Measurements from ENCODE around the gene ATP2C2. TPM values are rescaled to one million over a fixed set of nuclear protein-coding genes. Genes with fewer than 3 reads are reported as not detected.

The ATP2C2 gene
- total RNA-seq, 4 donors from 2014 or later, result 12.9 to 26.9 (median 18.6) TPM

DNA sequence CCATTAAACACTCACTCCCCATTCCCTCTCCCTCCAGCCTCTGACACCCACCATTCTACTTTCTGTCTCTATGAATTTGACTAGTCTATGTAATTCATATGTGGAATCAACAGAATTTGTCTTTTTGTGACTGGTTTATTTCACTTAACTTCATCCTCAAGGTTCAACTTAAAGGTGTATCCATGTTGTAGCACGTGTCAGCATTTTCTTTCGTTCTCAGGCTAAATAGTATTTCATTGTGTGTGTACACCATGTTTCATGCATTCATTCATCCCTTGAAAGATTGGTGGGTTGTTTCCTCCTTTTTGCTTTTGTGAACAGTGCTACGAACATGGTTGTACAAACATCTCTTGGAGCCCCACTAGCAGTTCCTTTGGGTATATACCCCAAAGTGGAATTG lies 36.0 kb downstream of the ATP2C2 start:
- H3K36me3 ChIP-seq, result no peaks in the 10 kb centered on the region
- no peak overlapping the region for H3K4me3 ChIP-seq (replicated peaks in 1 of 3)
- no peak overlapping the region for H3K27ac ChIP-seq
- no peaks in the 10 kb centered on the region for H3K9me3 ChIP-seq
- DNase-seq, result no peak
- TF ChIP-seq, protein P1, sequence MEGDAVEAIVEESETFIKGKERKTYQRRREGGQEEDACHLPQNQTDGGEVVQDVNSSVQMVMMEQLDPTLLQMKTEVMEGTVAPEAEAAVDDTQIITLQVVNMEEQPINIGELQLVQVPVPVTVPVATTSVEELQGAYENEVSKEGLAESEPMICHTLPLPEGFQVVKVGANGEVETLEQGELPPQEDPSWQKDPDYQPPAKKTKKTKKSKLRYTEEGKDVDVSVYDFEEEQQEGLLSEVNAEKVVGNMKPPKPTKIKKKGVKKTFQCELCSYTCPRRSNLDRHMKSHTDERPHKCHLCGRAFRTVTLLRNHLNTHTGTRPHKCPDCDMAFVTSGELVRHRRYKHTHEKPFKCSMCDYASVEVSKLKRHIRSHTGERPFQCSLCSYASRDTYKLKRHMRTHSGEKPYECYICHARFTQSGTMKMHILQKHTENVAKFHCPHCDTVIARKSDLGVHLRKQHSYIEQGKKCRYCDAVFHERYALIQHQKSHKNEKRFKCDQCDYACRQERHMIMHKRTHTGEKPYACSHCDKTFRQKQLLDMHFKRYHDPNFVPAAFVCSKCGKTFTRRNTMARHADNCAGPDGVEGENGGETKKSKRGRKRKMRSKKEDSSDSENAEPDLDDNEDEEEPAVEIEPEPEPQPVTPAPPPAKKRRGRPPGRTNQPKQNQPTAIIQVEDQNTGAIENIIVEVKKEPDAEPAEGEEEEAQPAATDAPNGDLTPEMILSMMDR (IDR thresholded peaks at IDR 0.05), result no peak
- TF ChIP-seq POLR2A (IDR thresholded peaks at IDR 0.05), result no peak
- no peaks in the 10 kb centered on the region for H3K4me1 ChIP-seq
- intact Hi-C loops (cut with DNase I), result no loop called here
- H3K27me3 ChIP-seq, result no peaks in the 10 kb centered on the region
- WGBS, 2 donors, result 93 to 94% methylated on average over 3 of the region's 3 CpGs

DNA sequence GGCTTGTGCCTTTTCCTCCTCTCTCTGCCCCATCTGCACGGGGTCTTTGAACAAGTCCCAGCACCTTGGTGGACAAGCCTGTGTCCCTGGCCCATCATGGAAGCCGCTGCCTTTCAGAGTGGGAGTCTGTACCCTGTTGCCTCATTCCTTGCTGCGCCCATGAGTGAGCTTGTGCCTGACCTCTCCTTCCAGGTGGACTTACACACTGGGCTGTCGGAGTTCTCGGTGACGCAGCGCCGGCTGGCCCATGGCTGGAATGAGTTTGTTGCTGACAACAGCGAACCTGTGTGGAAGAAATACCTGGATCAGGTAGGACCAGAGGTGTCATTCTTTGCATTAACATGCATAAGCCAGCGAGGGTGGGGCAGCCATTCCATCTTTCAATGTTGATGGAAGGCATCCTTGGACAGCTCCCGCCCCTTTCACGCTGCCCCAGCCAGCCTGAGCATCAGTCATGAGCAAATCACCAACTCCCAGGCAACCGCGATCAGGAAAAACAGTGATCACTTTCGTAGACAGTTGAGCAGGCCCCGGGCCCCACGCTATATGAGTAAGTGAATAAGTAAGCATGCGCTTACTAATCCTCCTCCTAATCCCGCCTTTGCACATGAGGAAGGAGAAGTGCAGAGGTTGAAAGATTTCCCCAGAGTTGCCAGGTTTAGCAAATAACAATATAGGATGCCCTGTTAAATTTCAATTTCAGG lies 36.8 kb downstream of the ATP2C2 start:
- Histone ChIP-seq H3K9me3 (no peaks in the 10 kb centered on the region), H3K4me1 (no peaks in the 10 kb centered on the region), H3K27ac (no peak overlapping the region), H3K4me3 (replicated peaks in 1 of 3) (no peak overlapping the region), H3K36me3 (no peaks in the 10 kb centered on the region), H3K27me3 (no peaks in the 10 kb centered on the region)
- DNase-seq, result no peak
- intact Hi-C loops (cut with DNase I), result no loop called here
- TF ChIP-seq, protein P1 (IDR thresholded peaks at IDR 0.05), result no peak
- no peak for TF ChIP-seq POLR2A (IDR thresholded peaks at IDR 0.05)
- 92 to 95% methylated on average over 18 to 19 of the region's 19 CpGs for WGBS, 2 donors

- DNase-seq, result no peak
- Histone ChIP-seq H3K4me1 (no peaks in the 10 kb centered on the region), H3K4me3 (replicated peaks in 1 of 3) (no peak overlapping the region), H3K9me3 (no peaks in the 10 kb centered on the region), H3K36me3 (no peaks in the 10 kb centered on the region), H3K27ac (no peak overlapping the region), H3K27me3 (no peaks in the 10 kb centered on the region)
- no peak for TF ChIP-seq POLR2A (IDR thresholded peaks at IDR 0.05)
- TF ChIP-seq, protein P1 (IDR thresholded peaks at IDR 0.05), result no peak
- 81 to 88% methylated on average over 16 of the region's 16 CpGs for WGBS, 2 donors
- intact Hi-C loops (cut with DNase I), result no loop called here
Observed at GRCh38 chr16:84406006-84406963, 37.9 kb downstream of the ATP2C2 start.

DNA sequence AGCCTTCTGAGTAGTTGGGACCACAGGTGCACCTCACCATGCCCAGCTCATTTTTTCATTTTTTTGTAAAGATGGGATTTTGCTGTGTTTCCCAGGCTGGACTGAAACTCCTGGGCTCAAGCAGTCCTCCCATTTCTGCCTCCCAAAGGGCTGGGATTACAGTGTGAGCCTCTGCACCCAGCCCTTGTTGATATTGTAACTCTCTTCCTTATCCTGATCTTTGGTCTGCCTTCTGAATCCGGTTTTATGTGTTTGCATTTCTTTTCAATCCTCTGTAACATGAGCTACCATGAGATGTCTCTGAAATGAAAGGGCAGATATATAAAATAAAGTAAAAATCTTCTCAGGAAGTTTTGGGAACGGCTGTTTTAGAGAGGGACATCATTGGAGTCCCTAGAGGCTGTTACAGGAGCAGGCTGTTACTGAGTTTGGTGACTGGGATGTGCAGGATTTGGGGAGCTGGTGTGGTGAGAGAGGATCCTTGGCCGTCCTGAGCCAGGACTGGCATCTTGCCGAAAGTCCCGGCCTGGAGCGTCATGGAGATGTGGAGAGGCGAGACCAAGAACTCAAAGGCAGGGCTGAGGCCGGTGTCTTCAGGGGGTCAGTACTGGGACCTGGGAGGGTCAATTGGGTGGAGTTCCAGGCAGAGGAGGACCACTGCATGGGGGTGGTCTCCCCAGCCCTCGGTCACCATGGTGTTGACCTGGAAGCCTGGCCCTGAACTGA lies 39.4 kb downstream of the ATP2C2 start:
- intact Hi-C loops (cut with DNase I), result no loop called here
- H3K9me3 ChIP-seq, result no peaks in the 10 kb centered on the region
- TF ChIP-seq POLR2A (IDR thresholded peaks at IDR 0.05), result no peak
- TF ChIP-seq, protein P1 (IDR thresholded peaks at IDR 0.05), result no peak
- H3K4me1 ChIP-seq, result no peaks in the 10 kb centered on the region
- H3K36me3 ChIP-seq, result no peaks in the 10 kb centered on the region
- H3K27me3 ChIP-seq, result no peaks in the 10 kb centered on the region
- DNase-seq, result no peak
- H3K4me3 ChIP-seq (replicated peaks in 1 of 3), result no peak overlapping the region
- H3K27ac ChIP-seq, result no peak overlapping the region
- WGBS, 2 donors, result 79 to 87% methylated on average over 9 of the region's 9 CpGs
